Endothelial cell of umbilical vein (primary cell): ENCODE data around the gene PYGO1. TPM values are rescaled to one million over a fixed set of nuclear protein-coding genes. Genes with fewer than 3 reads are reported as not detected.

ENCODE experiments used
- BruUV-seq: library from RNA; stranded (reverse); fragments of 400-500 nt; replicated peaks from 2 replicates; lab custom pipeline; 2021; lab: Mats Ljungman, UMichigan
- CTCF ChIA-PET: fragments of 300-600, 350-600 bp; sonication (Branson Sonifier 250); formaldehyde crosslinking; loops from one replicate; lab custom pipeline; 2021; ENCODE audit warnings: antibody characterized with exemption, inconsistent platforms; lab: Charles Lee
- POLR2A ChIA-PET: fragments of 300-600, 350-600 bp; sonication (Branson Sonifier 250); formaldehyde crosslinking; loops from one replicate; lab custom pipeline; 2021; ENCODE audit warnings: antibody characterized with exemption, inconsistent platforms; lab: Charles Lee
- DNase-seq: peaks from one replicate; pipeline ENCODE4 v3.0.0-alpha.2; 2011; ENCODE audit warnings: low read depth, low spot score
- FAIRE-seq: peaks from 2 replicates; lab custom pipeline; 2011; peaks lifted over from hg19 to GRCh38; lab: Jason Lieb, UNC
- H2AFZ ChIP-seq: 2 replicates; pipeline ENCODE4 v1.6.0; 2012; ENCODE audit warnings: low read depth, low read length, control low read depth, inconsistent platforms
- H3K27ac ChIP-seq: 2 replicates; pipeline ENCODE4 v1.5.1; 2011; ENCODE audit warnings: low read depth, mild to moderate bottlenecking, control low read depth, low read length, moderate library complexity; ENCODE audit not compliant: insufficient read depth
- H3K27me3 ChIP-seq, 2 experiments: 2 replicates each; pipeline versions ENCODE4 v1.6.0 to v1.6.1; 2011; ENCODE audit warnings: low read length in 2 of 2, mixed read lengths in 1 of 2; ENCODE audit not compliant: control insufficient read depth in 2 of 2, insufficient read depth in 2 of 2
- H3K36me3 ChIP-seq, 2 experiments: 2 replicates in 1 of 2; 3 replicates in 1 of 2; pipeline ENCODE4 v1.5.1; 2011; ENCODE audit warnings: low read length in 2 of 2, mild to moderate bottlenecking in 1 of 2, moderate library complexity in 1 of 2; ENCODE audit not compliant: control insufficient read depth in 2 of 2, insufficient read depth in 2 of 2; ENCODE audit errors: extremely low read depth in 1 of 2
- H3K4me1 ChIP-seq: 3 replicates; pipeline ENCODE4 v1.5.1; 2011; ENCODE audit warnings: mild to moderate bottlenecking, low read length; ENCODE audit not compliant: control insufficient read depth, insufficient read depth; ENCODE audit errors: extremely low read depth
- H3K4me2 ChIP-seq: 2 replicates; pipeline ENCODE4 v1.6.1; 2011; ENCODE audit warnings: low read length, control low read depth, mixed read lengths; ENCODE audit not compliant: insufficient read depth
- H3K4me3 ChIP-seq, 3 experiments: fragments of 200-600 bp in 1 of 3; sonication (generic), shearing (Covaris generic) in 1 of 3; replicated peaks in 1 of 3; 2 replicates each; pipeline ENCODE4 v1.5.1; 2011 to 2016; ENCODE audit warnings: control low read depth in 3 of 3, low read length in 3 of 3, mild to moderate bottlenecking in 2 of 3, inconsistent platforms in 1 of 3, low read depth in 1 of 3, moderate library complexity in 1 of 3; ENCODE audit not compliant: insufficient read depth in 1 of 3
- H3K79me2 ChIP-seq: 2 replicates; pipeline ENCODE4 v1.6.0; 2012; ENCODE audit warnings: low read length, inconsistent platforms; ENCODE audit not compliant: control insufficient read depth, insufficient read depth
- H3K9ac ChIP-seq: replicated peaks from 2 replicates; pipeline ENCODE3; 2011; ENCODE audit warnings: low read length, control low read depth; ENCODE audit not compliant: insufficient read depth; ENCODE audit errors: extremely low read depth
- H3K9me1 ChIP-seq: replicated peaks from 3 replicates; pipeline ENCODE4 v1.6.0; 2011; ENCODE audit warnings: mild to moderate bottlenecking, low read length; ENCODE audit not compliant: control insufficient read depth, insufficient read depth; ENCODE audit errors: extremely low read depth
- H3K9me3 ChIP-seq: replicated peaks from 2 replicates; pipeline ENCODE4 v1.5.1; 2012; ENCODE audit warnings: low read length, inconsistent platforms; ENCODE audit not compliant: control insufficient read depth, insufficient read depth
- H4K20me1 ChIP-seq: replicated peaks from 2 replicates; pipeline ENCODE3; 2011; ENCODE audit warnings: mild to moderate bottlenecking, low read length; ENCODE audit not compliant: control insufficient read depth, insufficient read depth; ENCODE audit errors: extremely low read depth
- EZH2 ChIP-seq: IDR thresholded peaks from 2 replicates; pipeline ENCODE4 v1.6.1; 2012; ENCODE audit warnings: borderline replicate concordance, low read depth, mild to moderate bottlenecking, moderate library complexity, low read length, inconsistent platforms; ENCODE audit not compliant: severe bottlenecking
- FOS ChIP-seq: IDR thresholded peaks from 2 replicates; pipeline ENCODE4 v1.6.1; 2011; ENCODE audit warnings: mild to moderate bottlenecking, low read length, moderate library complexity, borderline replicate concordance; ENCODE audit not compliant: insufficient read depth
- GATA2 ChIP-seq: IDR thresholded peaks from 2 replicates; pipeline ENCODE4 v1.7.0; 2011; ENCODE audit warnings: low read depth, mild to moderate bottlenecking, moderate library complexity, mixed read lengths, low read length; ENCODE audit not compliant: insufficient read length, insufficient read depth
- JUN ChIP-seq: IDR thresholded peaks from 2 replicates; pipeline ENCODE4 v1.6.1; 2011; ENCODE audit warnings: borderline replicate concordance, low read depth; ENCODE audit not compliant: insufficient read length, insufficient read depth
- MYC ChIP-seq: IDR thresholded peaks from one replicate; pipeline ENCODE4 v1.6.1; 2011; ENCODE audit warnings: mild to moderate bottlenecking, low read depth, low read length
- POLR2A ChIP-seq: IDR thresholded peaks from 2 replicates; pipeline ENCODE4 v1.6.1; 2012; ENCODE audit warnings: low read depth, mild to moderate bottlenecking, control low read depth, low read length
- POLR2AphosphoS5 ChIP-seq: IDR thresholded peaks from 2 replicates; pipeline ENCODE4 v1.6.1; 2012; ENCODE audit warnings: low read depth, mild to moderate bottlenecking, control low read depth, low read length, moderate library complexity; ENCODE audit not compliant: insufficient read depth
- dilution Hi-C: fragments of 300-500 bp; cut with MboI; formaldehyde crosslinking; loops from one replicate; pipeline ENCODE4 v1.15.0; 2019; ENCODE audit warnings: low sequenced_read_pairs; ENCODE audit not compliant: extremely low pct_ligation_motif_present
- intact Hi-C: fragments of 100-400 bp; cut with micrococcal nuclease; formaldehyde crosslinking; loops from one replicate; pipeline ENCODE4 v1.10.0; 2022
- polyA plus RNA-seq, 4 experiments: library from polyadenylated mRNA; depleted of rRNA in 3 of 4; stranded (reverse) in 3 of 4; unstranded in 1 of 4; fragments of >200 nt; gene quantifications; 2 replicates each; pipeline versions ENCODE4 v1.2.1 to v1.2.3, GENCODE V29; 2011 to 2012; ENCODE audit warnings: missing spikeins in 1 of 4
- total RNA-seq: library from RNA; stranded (reverse); gene quantifications from 2 replicates; pipeline ENCODE4 v1.2.3, GENCODE V29; 2021
- TF ChIP-seq, protein P1 (sequence below): IDR thresholded peaks from 2 replicates; pipeline ENCODE4 v1.6.1; 2011; ENCODE audit not compliant: insufficient read depth, insufficient read length
- TF ChIP-seq, protein P2 (sequence below), 2 donors: IDR thresholded peaks; 1 replicate in 1 of 2; 2 replicates in 1 of 2; pipeline ENCODE4 v1.5.1; 2011; ENCODE audit warnings: low read length in 2 of 2, mild to moderate bottlenecking in 2 of 2, moderate library complexity in 2 of 2, control low read depth in 1 of 2, inconsistent platforms in 1 of 2, low read depth in 1 of 2; ENCODE audit not compliant: insufficient read depth in 1 of 2; ENCODE audit errors: extremely low read depth in 1 of 2

Gene PYGO1
- total and polyA plus RNA-seq, 2 donors (not counting 3 experiments of a cell fraction or from before 2014, with no cell fraction given), result 1.9 to 7.6 TPM

DNA sequence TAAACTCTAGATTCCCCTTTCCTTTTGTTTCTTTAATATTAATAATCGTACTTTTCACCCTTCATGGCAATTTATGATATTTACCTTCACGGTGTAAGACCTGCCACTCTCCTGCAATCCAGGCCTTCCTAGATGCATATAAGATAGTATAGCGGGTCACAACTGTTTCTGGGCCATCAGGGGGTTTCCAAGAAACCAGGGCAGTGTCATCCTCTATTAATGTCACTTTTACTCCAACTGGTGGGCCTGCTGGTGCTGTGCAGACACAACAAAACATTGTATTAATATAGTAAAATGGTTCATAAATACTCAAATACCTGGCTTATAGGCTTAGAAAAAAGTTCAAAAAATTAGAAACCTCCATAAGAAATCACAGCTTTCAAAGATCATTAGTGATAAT, 48.9 kb upstream of the PYGO1 start:
- no peak overlapping the region for H3K4me2 ChIP-seq
- H3K27me3 ChIP-seq, result no peaks in the 10 kb centered on the region
- dilution Hi-C loops, result no loop called here
- no peak overlapping the region for H3K4me3 ChIP-seq
- ChIA-PET POLR2A (no interaction called here), CTCF (interaction anchor here (1.6 to 2.6 kb wide), 3 partner anchors 9 to 111 kb away, joined by 3 to 11 read pairs (median 5); no protein-coding TSS in a partner anchor)
- intact Hi-C loops, result no loop called here
- no peaks in the 10 kb centered on the region for H3K9me1 ChIP-seq
- no peaks in the 10 kb centered on the region for H3K9me3 ChIP-seq
- no peak for TF ChIP-seq EZH2
- TF ChIP-seq POLR2A, result no peak
- TF ChIP-seq, protein P1, sequence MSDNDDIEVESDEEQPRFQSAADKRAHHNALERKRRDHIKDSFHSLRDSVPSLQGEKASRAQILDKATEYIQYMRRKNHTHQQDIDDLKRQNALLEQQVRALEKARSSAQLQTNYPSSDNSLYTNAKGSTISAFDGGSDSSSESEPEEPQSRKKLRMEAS, result no peak
- no peak for TF ChIP-seq GATA2
- BruUV-seq, result no TSS peak
- H4K20me1 ChIP-seq, result no peaks in the 10 kb centered on the region
- no peak overlapping the region for H3K9ac ChIP-seq
- H3K4me1 ChIP-seq, result no peaks in the 10 kb centered on the region
- FAIRE-seq (no peak), DNase-seq (no peak)
- H3K27ac ChIP-seq, result no peak overlapping the region
- H2AFZ ChIP-seq, result no peak overlapping the region
- H3K79me2 ChIP-seq, result no peaks in the 10 kb centered on the region
- peaks cover 0 to 12% of the 10 kb centered on the region in 2 experiments for H3K36me3 ChIP-seq

DNA sequence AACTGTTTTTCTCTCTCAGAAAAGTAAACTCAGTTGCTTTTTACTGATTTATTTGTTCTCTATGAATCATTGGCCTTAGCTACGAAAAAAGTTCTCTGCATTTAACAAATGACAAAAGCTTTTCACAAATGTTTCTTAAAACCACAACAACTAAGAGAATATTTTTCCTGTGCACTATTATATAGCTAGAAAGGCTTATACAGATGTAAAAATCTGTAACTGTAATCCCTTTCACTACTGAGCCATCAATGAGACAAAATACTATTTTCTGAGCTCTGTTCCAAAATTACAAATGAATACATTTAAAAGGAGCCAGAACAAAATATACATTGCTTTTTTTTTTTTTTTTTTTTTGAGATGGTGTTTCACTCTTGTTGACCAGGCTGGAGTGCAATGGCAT, 45.6 kb upstream of the PYGO1 start:
- DNase-seq (no peak), FAIRE-seq (no peak)
- H3K36me3 ChIP-seq, result peaks cover 0 to 2% of the 10 kb centered on the region in 2 experiments
- H3K9ac ChIP-seq, result no peak overlapping the region
- TF ChIP-seq, protein P1, result no peak
- no peak for TF ChIP-seq FOS
- no peak for TF ChIP-seq POLR2A
- TF ChIP-seq POLR2AphosphoS5, result no peak
- TF ChIP-seq MYC, result no peak
- no peak for TF ChIP-seq JUN
- no peak for TF ChIP-seq GATA2
- TF ChIP-seq, protein P2, sequence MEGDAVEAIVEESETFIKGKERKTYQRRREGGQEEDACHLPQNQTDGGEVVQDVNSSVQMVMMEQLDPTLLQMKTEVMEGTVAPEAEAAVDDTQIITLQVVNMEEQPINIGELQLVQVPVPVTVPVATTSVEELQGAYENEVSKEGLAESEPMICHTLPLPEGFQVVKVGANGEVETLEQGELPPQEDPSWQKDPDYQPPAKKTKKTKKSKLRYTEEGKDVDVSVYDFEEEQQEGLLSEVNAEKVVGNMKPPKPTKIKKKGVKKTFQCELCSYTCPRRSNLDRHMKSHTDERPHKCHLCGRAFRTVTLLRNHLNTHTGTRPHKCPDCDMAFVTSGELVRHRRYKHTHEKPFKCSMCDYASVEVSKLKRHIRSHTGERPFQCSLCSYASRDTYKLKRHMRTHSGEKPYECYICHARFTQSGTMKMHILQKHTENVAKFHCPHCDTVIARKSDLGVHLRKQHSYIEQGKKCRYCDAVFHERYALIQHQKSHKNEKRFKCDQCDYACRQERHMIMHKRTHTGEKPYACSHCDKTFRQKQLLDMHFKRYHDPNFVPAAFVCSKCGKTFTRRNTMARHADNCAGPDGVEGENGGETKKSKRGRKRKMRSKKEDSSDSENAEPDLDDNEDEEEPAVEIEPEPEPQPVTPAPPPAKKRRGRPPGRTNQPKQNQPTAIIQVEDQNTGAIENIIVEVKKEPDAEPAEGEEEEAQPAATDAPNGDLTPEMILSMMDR (IDR thresholded peaks at IDR 0.05; ENCODE audit: extremely low read depth in 1 of 2, insufficient read depth in 1 of 2, low read depth in 1 of 2, low read length in 2 of 2), result no peak
- TF ChIP-seq EZH2, result no peak
- H3K9me3 ChIP-seq, result no peaks in the 10 kb centered on the region
- H2AFZ ChIP-seq, result no peak overlapping the region
- no peaks in the 10 kb centered on the region for H3K79me2 ChIP-seq
- H3K9me1 ChIP-seq, result no peaks in the 10 kb centered on the region
- H3K4me2 ChIP-seq, result no peak overlapping the region
- intact Hi-C loops, result no loop called here
- H3K27me3 ChIP-seq, result no peaks in the 10 kb centered on the region
- ChIA-PET CTCF (interaction anchor here (0.6 to 1.8 kb wide), 4 partner anchors 14 to 162 kb away, joined by 3 to 4 read pairs (median 4); no protein-coding TSS in a partner anchor), POLR2A (interaction anchor here (0.6 kb wide), 1 partner anchor 19 kb away, joined by 3 read pairs; no protein-coding TSS in a partner anchor)
- no TSS peak for BruUV-seq
- H3K4me1 ChIP-seq, result no peaks in the 10 kb centered on the region
- H3K27ac ChIP-seq, result no peak overlapping the region
- H3K4me3 ChIP-seq, result no peak overlapping the region
- H4K20me1 ChIP-seq, result no peaks in the 10 kb centered on the region
- dilution Hi-C loops, result no loop called here
